CD4-positive, alpha-beta T cell treated with Interleukin-15 for 4 hours (primary cell): ENCODE data around the gene SYT14.
"Not testable (repeated sequence)": the region's sequence is repeated elsewhere in the genome, so short reads cannot be mapped to it uniquely, and the experiment has no call there.

Experiments used
- DNase-seq: peaks from one replicate; pipeline ENCODE4 v3.0.0-alpha.2; 2020; ENCODE audit warnings: low spot score

Gene SYT14

DNA sequence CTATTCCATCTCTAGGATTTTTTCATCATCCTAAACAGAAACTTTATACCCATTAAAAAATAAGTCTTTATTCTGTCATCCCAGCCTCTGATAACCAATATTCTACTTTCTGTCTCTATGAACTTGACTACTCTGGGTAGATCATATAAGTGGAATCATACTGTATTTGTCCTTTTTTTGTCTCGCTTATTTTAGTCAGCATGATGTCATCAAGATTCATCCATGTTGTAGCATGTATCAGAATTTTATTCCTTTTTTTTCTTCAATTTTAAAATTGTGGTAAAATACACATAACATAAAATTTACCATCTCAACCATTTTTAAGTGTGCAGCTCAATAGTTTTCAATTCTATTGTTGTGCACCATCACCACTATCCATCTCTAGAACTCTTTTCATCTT, 90.0 kb downstream of the SYT14 start:
- no peak for DNase-seq

DNA sequence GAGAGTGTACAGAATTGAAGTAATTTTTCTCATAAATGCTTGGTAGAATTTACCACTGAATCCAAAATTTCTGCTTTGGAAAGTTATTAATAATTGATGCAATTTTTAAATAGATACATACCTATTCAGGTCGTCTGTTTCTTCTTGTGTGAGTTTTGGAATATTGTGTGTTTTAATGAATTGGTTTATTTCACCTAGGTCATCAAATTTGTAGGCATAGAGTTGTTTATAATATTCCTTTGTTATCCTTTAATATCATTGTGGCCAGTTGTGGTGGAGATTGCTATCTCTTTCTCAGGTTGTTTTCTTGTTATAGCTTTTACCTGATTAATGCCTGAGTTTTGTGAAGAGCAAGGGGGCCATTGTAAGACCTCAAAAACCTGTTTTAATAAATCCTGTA, 93.5 kb downstream of the SYT14 start:
- DNase-seq, result no peak

DNA sequence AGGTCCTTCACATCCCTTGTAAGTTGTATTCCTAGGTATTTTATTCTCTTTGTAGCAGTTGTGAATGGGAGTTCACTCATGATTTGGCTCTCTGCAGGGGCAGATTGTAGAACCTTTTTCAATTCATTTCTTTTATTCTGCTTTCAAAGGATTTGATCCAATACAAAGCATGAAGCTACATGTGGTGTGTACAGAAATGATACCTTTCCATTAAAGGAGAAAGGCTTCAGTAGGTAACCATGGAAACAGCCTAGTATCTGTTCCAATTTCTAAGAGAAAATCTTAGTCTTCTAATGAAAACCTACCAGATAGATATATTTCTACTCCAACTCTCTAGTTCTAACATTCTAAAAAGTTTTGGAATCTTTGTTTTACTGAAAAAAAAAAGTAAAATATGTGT, 105.0 kb downstream of the SYT14 start:
- DNase-seq, result no peak

DNA sequence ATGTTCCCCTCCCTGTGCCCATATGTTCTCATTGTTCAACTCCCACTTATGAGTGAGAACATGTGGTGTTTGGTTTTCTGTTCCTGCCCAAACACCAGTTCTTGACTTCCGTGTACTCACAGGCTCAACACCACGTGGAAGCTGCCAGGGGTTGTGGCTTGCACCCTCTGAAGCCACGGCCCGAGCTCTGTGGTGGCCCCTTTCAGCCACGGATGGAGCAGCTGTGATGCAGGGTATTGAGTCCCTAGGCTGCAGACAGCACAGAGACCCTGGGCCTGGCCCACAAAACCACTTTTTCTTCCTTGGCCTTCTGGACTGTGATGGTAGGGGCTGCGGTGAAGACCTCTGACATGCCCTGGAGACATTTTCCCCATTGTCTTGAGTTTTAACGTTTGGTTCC, 111.6 kb downstream of the SYT14 start:
- no peak for DNase-seq

DNA sequence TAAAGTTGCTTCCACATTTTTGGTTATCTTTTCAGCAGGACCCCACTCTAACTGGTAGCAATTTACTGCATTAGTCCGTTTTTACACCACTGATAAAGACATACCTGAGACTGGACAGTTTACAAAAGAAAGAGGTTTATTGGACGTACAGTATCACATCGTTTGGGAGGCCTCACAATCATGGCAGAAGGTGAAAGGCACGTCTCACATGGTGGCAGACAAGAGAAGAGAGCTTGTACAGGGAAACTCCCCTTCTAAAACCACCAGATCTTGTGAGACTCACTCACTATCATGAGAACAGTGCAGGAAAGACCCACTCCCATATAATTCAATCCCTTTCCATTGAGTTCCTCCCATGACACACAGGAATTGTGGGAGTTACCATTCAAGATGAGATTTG, 112.5 kb downstream of the SYT14 start:
- DNase-seq, result not testable (repeated sequence)

DNA sequence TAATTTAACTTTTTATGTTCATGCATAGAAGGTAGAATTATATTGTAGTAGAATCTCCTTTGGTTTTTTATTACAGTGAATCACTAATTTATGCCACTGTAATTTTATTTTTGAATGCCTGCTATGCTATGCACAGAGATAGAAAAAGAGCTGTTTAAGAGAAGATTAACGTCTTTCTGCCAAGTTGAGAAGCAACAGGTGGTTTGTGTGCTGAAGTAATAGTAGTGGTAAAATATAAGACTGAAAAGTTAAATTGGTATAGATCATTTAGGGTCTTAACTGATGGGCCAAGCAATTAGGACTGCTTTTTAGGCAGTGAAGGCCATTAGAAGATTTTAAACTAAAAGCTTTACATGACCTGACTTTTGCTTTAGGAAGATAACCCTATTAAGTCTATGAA, 115.1 kb downstream of the SYT14 start:
- DNase-seq, result no peak

DNA sequence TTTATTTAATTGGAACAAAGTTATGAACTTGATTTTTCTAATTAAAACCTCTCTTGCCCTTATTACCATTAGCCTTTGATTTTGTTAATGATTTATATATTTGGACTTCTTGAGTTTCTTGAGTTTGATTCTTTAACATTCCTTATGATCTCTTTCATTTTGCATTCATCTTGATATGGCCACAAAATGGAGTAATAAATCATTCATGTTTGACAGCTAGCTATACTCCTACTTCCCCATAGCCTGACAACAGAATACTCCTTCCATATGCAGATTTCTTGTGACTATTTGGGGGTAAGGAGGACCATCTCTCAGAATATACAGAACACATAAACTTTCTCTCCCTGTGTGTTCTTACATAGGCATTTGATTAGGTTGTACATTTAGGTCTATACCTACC, 119.6 kb downstream of the SYT14 start:
- no peak for DNase-seq

DNA sequence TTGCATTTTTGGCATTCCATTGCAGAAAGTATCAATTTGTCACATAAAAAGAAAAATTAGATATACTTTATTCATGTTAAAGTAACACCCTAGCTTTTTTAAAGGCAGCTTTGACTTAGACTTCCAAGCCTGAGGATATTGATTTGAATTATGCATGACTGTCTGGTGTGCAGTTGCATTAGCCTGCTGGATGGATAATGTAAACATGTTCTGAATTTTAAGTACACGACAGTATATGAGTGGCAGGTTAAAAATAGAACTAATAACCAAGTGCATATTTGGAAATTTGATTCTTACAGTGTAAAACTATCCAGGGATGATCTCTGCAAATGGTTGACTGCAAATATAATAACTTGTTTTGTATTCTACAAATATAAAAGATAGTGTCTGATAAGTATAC, 124.0 kb downstream of the SYT14 start:
- no peak for DNase-seq

DNA sequence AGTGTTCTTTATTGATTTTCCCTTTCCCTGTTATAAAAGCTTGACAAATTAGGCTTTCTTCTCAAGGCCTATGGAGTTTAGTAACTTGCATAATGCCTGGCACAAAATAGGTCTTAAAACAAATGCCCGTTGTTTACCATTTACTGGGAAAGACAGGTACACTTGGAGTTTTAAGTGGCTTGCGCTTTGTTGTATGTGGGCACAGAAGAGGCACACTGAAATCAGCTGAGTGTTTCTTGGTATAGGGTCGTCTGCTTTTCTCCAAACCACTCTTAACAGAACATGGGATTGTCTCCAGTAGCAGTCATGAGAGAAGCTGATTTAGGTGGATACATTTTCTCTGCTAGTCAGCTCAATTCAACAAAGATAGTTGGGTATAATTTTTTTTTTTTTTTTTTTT, 132.5 kb downstream of the SYT14 start:
- DNase-seq, result no peak

DNA sequence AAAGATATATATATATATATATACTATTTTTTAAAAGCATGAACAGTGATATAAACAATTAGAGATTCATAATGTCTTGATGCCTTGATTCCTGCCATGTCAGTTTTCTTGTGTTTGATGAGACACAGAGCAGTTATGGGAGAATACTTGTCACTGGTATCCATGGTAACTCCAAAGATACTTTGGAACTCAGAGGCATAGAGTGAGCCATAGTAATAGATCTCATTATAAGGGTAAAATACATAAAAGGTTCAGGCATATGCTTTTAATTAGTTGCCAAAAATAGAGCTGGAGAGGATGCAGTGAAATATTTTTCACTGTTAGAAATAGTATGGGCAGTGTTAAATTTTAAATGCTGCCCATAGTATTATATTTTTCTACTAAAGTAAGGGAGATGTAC, 134.1 kb downstream of the SYT14 start:
- DNase-seq, result no peak

DNA sequence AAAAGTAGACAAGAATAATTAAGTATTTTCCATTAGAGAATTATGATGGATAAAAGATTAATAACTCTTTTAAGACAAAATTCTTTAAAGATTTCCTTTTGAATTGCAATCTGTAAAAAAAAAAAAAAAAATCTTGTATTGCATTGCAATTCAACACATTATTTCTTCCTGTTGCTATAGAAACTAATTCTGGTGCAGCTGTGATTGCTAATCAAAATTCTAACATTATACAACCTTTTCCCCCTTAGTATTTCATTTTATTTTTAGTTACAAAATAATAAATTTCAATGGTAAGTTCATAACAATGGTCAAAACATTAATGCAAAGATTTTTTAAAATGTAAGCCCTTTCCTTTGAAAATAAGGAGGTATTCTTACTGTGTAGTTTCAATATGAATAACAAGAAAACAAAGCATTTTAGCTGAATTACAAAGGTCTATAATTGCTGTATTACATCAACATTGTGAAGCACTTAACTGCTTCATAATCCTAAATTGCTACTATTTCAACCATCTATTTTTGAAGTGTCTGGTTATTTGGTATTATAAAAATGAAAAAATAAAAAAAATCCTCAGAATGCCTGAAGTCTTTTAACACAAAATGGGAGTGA, 135.0 kb downstream of the SYT14 start:
- DNase-seq, result no peak

DNA sequence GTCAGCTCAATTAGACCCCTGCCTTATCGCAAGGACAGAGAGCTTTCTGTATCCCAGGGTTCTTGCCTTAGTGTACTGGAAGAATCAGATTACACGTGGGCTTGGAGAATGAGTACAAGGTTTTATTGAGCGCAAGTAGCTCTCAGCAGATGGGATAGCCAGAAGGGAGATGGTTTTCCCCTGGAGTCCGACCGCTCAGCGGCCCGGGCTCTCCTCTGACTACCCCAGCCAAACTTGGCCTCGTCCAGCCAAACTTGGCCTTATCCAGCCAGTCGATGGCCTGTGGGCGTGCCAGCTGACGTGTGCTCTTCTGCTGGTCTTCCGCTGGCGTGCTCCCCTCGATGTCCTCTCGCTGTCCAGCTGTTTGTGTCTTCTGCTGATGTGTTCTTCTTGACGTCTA, 136.9 kb downstream of the SYT14 start:
- DNase-seq, result no peak

DNA sequence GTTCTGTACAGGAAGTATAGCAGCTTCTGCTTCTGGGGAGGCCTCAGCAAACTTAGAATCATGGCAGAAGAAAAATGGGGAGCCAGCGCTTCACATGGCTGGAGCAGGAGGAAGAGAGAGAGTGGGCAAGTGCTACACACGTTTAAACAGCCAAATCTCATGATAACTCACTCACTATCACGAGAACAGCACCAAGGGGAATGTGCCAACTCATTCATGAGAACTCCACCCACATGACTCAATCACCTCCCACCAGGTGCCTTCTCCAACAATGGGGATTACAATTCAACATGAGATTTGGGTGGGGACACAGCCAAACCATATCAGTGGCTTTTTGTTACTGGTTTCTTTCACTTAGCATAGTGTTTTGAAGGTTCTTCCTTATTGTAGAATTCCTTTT, 138.6 kb downstream of the SYT14 start:
- no peak for DNase-seq

DNA sequence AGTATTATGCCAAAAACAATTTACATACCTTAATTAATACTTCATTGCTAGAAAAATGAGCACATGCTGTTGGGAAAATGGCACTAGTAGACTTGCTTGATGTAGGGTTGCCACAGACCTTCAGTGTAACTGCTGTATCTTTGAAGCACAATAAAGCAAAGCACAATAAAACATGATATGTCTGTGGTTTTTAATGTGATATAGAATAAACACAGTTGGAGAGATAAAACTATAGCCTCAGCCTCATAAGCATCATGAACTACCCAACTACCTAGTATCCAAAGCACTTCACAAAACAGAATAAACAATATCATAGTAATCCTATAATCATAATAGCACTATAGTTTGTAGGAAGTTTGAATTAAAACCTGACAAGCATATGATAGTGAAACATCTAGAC, 143.5 kb downstream of the SYT14 start:
- no peak for DNase-seq

DNA sequence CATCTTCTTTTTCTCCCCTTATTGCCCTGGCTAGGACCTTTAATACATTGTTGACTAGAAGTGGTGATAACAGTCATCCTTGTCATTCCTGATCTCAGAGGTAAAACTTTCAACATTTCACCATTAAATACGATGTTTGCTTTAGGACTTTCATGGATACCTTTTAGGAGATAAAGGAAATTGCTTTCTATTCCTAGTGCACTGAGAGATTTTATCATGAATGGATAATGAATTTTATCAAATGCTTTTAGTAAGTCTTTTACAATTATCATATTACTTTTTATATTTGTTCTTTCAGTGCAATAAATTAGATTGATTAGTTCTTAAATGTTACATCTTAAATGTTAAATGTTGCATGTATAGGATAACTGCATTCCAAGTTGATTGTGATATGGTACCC, 147.3 kb downstream of the SYT14 start:
- DNase-seq, result no peak

DNA sequence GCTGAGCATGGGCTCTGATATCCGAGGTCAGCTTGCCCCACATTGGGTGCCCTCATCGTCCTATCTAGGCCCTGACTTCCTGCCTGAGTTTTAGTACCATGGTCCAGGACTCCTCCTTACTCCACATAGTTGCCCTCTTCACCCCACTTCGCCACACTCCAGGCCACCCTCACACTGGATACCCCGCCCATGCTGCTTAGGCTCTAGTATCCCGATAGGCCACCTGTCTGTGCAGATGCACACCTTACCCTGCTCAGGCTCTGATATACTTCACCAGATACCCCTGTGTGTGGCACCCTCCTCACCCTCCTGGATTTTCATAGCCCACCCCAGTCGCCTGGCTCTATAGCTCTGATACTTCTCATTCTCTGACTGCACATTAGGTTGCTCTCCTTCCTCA, 149.0 kb downstream of the SYT14 start:
- no peak for DNase-seq

DNA sequence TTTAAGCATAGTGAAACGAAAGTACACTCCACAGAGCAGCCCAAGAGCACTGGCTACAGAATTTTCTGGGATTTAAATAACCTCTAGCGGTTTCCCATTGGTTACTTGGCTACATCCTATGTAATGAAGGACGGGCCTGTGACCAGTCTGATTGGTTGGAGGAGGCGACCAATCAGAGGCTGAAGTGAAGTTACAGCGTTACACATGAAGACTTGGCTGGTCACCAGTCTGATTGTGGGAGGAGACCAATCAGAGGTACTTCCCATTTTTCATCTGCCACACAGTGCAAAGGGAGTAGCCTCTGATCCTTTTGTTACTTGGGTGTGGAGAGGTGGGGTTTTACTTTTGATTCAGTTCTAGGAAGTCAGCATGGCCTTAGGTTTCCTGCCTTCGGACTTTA, 151.8 kb downstream of the SYT14 start:
- DNase-seq, result no peak

DNA sequence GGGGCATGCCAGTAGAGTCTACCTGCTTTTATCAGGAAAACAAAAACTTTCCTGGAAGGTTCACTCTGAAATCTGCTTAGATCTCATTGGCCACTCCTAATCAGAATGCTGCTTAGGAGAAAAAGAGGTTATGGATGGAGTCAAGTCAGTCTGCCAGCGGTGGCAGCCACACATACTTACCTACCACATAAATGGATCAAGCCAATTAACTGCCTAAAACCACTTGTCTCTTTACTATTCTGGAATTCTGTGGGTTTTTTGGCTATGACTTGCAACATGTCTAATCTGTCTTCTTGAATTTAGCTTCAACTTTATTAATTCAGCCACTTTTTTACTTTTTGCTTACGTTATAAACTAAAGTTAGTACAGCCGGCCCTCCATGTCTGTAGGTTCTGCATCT, 154.3 kb downstream of the SYT14 start:
- DNase-seq, result no peak

DNA sequence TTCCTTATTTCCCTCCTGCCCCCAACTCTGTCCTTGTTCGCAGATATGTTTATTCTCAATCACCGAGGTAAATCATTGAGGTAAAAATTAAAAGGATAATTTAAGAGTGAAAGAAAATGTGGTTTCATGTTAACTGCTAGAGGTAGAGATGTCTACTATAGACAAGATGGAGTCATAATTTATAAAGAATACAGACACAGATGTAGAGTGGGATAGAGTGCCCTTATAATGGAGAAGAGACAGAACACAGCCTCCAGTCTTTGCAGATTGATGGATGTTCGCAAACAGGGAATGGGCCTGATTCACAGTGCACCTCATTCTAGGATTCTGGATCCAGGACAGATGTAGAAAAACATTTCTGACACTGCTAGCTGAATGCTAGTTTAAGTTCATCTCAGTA, 155.4 kb downstream of the SYT14 start:
- no peak for DNase-seq

DNA sequence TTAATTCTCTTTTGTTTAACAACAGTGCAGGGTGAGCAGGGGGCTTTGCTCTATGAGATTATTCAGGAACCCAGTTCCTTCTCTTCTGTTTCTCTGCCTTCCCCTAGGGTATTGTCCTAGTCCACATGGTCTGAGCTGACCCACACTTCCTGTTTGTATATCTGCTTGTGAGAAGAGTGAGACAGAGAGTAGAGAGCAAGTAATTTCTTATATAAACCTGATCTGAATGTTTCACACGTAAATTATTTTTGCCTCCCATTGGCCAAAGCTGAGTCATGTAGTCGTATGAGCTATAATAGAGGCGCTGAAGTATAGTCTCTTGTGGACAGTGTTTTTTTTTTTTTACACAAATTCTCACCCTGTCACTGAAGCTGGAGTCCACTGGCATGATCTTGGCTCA, 160.3 kb downstream of the SYT14 start:
- no peak for DNase-seq

DNA sequence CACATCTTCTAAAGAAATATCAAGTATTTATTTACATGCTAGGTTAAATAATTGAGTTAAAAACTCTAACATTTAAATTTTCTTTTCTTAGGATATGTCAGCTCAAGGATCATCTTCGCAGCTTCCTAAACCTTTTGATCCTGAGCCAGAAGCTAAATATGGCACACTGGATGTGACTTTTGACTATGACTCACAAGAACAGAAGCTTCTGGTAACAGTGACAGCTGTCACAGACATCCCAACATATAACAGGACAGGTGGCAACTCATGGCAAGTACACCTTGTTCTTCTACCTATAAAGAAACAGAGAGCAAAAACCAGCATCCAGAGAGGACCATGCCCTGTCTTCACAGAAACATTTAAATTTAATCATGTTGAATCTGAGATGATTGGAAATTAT, 161.9 kb downstream of the SYT14 start:
- DNase-seq, result no peak

DNA sequence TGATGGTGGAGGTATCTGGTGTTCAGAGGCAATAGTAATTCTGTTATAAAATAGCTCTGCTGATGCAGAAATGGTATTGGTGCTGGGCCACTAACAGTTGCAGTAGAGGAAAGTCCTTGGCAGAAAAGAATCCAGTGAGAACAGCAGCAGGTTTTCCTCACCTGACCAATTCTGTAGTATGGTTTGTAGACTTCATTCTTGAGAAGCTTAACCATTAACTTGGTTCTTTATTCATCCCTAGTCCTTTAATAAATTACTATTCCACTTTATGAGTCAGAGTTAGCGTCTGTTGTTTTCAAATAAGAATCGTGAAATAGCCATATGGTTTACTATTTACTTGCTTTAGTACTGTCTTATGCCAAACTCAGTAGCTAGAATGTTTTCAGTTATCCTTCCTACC, 166.1 kb downstream of the SYT14 start:
- DNase-seq, result no peak

DNA sequence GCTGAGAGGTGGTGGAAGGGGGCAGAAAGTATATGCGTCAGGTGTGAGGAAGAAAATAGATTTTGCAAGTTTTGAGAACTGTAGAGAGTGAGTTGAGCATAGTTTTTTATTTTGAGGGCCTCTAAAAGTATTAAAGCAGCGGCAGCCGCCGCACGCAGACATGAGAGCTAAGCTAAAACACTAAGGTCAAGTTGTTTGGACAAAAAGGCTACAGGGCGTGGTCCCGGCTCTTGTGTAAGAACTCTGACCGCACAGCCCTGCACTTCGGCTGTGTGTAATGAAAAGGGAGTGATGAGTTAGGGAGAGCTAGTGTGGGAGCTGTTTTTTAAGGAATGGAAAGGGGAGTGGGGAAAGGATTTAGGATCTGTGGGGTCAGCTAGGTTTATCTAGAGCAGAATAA, 174.9 kb downstream of the SYT14 start:
- not testable (repeated sequence) for DNase-seq

DNA sequence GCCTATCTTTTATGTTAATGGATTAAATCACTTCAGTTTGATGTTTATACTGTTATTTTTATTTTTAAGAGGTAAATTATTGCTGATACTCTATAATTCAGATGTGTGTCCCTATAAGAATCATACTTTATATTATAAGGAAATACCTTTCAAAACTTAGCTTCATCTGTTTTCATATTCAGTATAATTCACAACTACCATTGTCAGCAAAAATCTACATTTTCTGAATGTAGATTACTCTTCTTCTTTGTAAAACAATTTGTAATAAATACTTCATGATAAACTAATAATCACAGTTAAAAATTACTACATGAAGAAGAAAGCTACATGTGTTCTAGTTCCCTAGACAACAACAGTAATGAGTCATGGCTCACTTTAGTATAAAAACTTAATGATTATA, 179.2 kb downstream of the SYT14 start:
- no peak for DNase-seq

DNA sequence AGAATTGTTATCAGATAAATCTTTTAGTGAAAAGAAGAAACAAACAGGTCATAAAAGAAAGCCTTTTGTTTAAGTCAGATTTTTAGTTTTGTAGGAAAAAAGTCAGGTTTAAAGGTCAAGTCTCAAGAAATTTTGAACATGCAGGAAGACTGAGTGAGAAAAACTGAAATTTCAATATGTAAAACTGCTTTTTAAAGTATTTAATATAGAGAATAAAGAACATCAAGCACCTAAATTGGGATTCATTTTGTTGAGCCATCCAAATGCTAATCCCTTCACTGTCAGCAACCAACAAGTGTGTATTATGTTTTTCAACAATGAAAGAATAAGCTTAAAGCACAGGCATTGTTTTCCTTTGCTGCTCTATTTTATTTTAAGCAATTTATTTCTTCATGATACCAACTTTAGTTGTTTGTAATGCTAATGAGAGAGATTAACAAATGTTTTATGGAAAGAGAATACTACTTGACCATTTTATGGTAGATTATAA, 179.7 kb downstream of the SYT14 start:
- no peak for DNase-seq
